Activated T-cell treated with anti-CD3 and anti-CD28 coated beads, Interleukin-2, amount 50 U/mL, for 72 hours (primary cell): Measurements from ENCODE around the gene CELA3B. TPM values are rescaled to one million over a fixed set of nuclear protein-coding genes. Genes with fewer than 3 reads are reported as not detected.
"Not testable (repeated sequence)": the region's sequence is repeated elsewhere in the genome, so short reads cannot be mapped to it uniquely, and the experiment has no call there.

Experiments
- ATAC-seq, 2 donors: fragments of 150-1000 bp; cut with Tn5 transposase; replicated peaks in 1 of 2; 2 replicates each; pipeline ENCODE4 v1.10.0; 2021; ENCODE audit warnings: moderate library complexity in 2 of 2, mild to moderate bottlenecking in 1 of 2
- DNase-seq, 2 donors: peaks; one replicate each; pipeline ENCODE4 v3.0.0; 2021 to 2022; ENCODE audit warnings: mixed read lengths in 1 of 2
- H3K27ac Mint-ChIP-seq: one replicate; pipeline ENCODE4 v1.8.0; 2022; ENCODE audit warnings: mild to moderate bottlenecking, moderate library complexity, mixed read lengths
- H3K27me3 Mint-ChIP-seq: one replicate; pipeline ENCODE4 v1.8.0; 2022; ENCODE audit warnings: low read depth, mixed read lengths
- H3K36me3 Mint-ChIP-seq, 2 donors: one replicate each; pipeline ENCODE4 v1.8.0; 2022; ENCODE audit warnings: mixed read lengths in 2 of 2, mild to moderate bottlenecking in 1 of 2; ENCODE audit not compliant: insufficient read depth in 2 of 2
- H3K4me1 Mint-ChIP-seq: one replicate; pipeline ENCODE4 v1.8.0; 2022; ENCODE audit warnings: low read depth, mixed read lengths
- H3K4me3 Mint-ChIP-seq, 2 donors: one replicate each; pipeline ENCODE4 v1.8.0; 2022; ENCODE audit warnings: mild to moderate bottlenecking in 2 of 2, mixed read lengths in 2 of 2, moderate library complexity in 2 of 2
- H3K9me3 Mint-ChIP-seq, 2 donors: one replicate each; pipeline ENCODE4 v1.8.0; 2022; ENCODE audit warnings: mixed read lengths in 2 of 2
- total RNA-seq, 2 donors: library from RNA; stranded (reverse); gene quantifications; one replicate each; pipeline ENCODE4 v1.2.3, GENCODE V29; 2022

Gene CELA3B
- total RNA-seq, 2 donors from 2014 or later: not detected

- Mint-ChIP-seq H3K36me3 (no peaks in the 10 kb centered on the region), H3K27me3 (no peaks in the 10 kb centered on the region), H3K9me3 (no peaks in the 10 kb centered on the region), H3K27ac (no peak overlapping the region), H3K4me3 (peak overlapping the region; percentile 78 to 85), H3K4me1 (peaks cover 13% of the 10 kb centered on the region)
- ATAC-seq (peak; percentile 85 to 87), DNase-seq (peak; percentile 72 to 74)
Observed at GRCh38 chr1:21937372-21938121, 39.3 kb upstream of the CELA3B start.

GRCh38 chr1:21938732-21939538, 37.9 kb upstream of the CELA3B start:
- Mint-ChIP-seq H3K36me3 (no peaks in the 10 kb centered on the region), H3K4me3 (peak overlapping the region; percentile 11 to 85), H3K9me3 (no peaks in the 10 kb centered on the region), H3K4me1 (peaks cover 10% of the 10 kb centered on the region), H3K27me3 (no peaks in the 10 kb centered on the region), H3K27ac (no peak overlapping the region)
- DNase-seq (no peak), ATAC-seq (no peak)

GRCh38 chr1:21939650-21940374, 37.0 kb upstream of the CELA3B start:
- Mint-ChIP-seq H3K9me3 (no peaks in the 10 kb centered on the region), H3K27me3 (no peaks in the 10 kb centered on the region), H3K36me3 (no peaks in the 10 kb centered on the region)

GRCh38 chr1:21940492-21940891, 36.3 kb upstream of the CELA3B start:
- H3K27ac Mint-ChIP-seq: no peak overlapping the region
- no peaks in the 10 kb centered on the region for H3K36me3 Mint-ChIP-seq
- ATAC-seq (no peak), DNase-seq (no peak)
- no peaks in the 10 kb centered on the region for H3K9me3 Mint-ChIP-seq
- H3K4me3 Mint-ChIP-seq: no peak overlapping the region
- peaks cover 6% of the 10 kb centered on the region for H3K4me1 Mint-ChIP-seq
- H3K27me3 Mint-ChIP-seq: no peaks in the 10 kb centered on the region

More at GRCh38 chr1:21939650-21940374, 37.0 kb upstream of the CELA3B start:
- DNase-seq (no peak), ATAC-seq (no peak)
- Mint-ChIP-seq H3K4me3 (no peak overlapping the region), H3K4me1 (peaks cover 6% of the 10 kb centered on the region), H3K27ac (no peak overlapping the region)

- DNase-seq: no peak
- H3K27me3 Mint-ChIP-seq: no peaks in the 10 kb centered on the region
- H3K36me3 Mint-ChIP-seq: no peaks in the 10 kb centered on the region
Observed at GRCh38 chr1:21941370-21941769, 35.5 kb upstream of the CELA3B start.

GRCh38 chr1:21942464-21942863, 34.4 kb upstream of the CELA3B start:
- ATAC-seq (no peak), DNase-seq (no peak)
- Mint-ChIP-seq H3K36me3 (no peaks in the 10 kb centered on the region), H3K4me3 (no peak overlapping the region), H3K27ac (no peak overlapping the region), H3K4me1 (peaks cover 5% of the 10 kb centered on the region), H3K9me3 (no peaks in the 10 kb centered on the region), H3K27me3 (no peaks in the 10 kb centered on the region)

More at GRCh38 chr1:21941370-21941769, 35.5 kb upstream of the CELA3B start:
- H3K9me3 Mint-ChIP-seq: no peaks in the 10 kb centered on the region
- peaks cover 6% of the 10 kb centered on the region for H3K4me1 Mint-ChIP-seq
- no peak overlapping the region for H3K4me3 Mint-ChIP-seq
- no peak for ATAC-seq
- H3K27ac Mint-ChIP-seq: no peak overlapping the region

GRCh38 chr1:21942959-21943640, 33.7 kb upstream of the CELA3B start:
- not testable (repeated sequence) for ATAC-seq, H3K36me3 Mint-ChIP-seq, H3K4me1 Mint-ChIP-seq, H3K9me3 Mint-ChIP-seq, H3K27me3 Mint-ChIP-seq, H3K4me3 Mint-ChIP-seq, DNase-seq, H3K27ac Mint-ChIP-seq

- no peak for ATAC-seq
- Mint-ChIP-seq H3K4me3 (no peak overlapping the region), H3K27me3 (no peaks in the 10 kb centered on the region), H3K27ac (no peak overlapping the region), H3K4me1 (no peaks in the 10 kb centered on the region), H3K9me3 (no peaks in the 10 kb centered on the region), H3K36me3 (no peaks in the 10 kb centered on the region)
- no peak for DNase-seq
Observed at GRCh38 chr1:21944733-21945073, 32.1 kb upstream of the CELA3B start.

- DNase-seq (no peak), ATAC-seq (no peak)
- Mint-ChIP-seq H3K9me3 (no peaks in the 10 kb centered on the region), H3K27ac (no peak overlapping the region), H3K4me1 (no peaks in the 10 kb centered on the region), H3K36me3 (no peaks in the 10 kb centered on the region), H3K27me3 (no peaks in the 10 kb centered on the region), H3K4me3 (no peak overlapping the region)
Observed at GRCh38 chr1:21946836-21947587, 29.8 kb upstream of the CELA3B start.

GRCh38 chr1:21950734-21951133, 26.1 kb upstream of the CELA3B start:
- no peaks in the 10 kb centered on the region for H3K36me3 Mint-ChIP-seq
- H3K27me3 Mint-ChIP-seq: no peaks in the 10 kb centered on the region
- ATAC-seq (no peak), DNase-seq (no peak)
- H3K4me3 Mint-ChIP-seq: no peak overlapping the region
- no peaks in the 10 kb centered on the region for H3K4me1 Mint-ChIP-seq
- no peak overlapping the region for H3K27ac Mint-ChIP-seq
- no peaks in the 10 kb centered on the region for H3K9me3 Mint-ChIP-seq

GRCh38 chr1:21951226-21951870, 25.5 kb upstream of the CELA3B start:
- Mint-ChIP-seq H3K27me3 (no peaks in the 10 kb centered on the region), H3K36me3 (no peaks in the 10 kb centered on the region), H3K9me3 (no peaks in the 10 kb centered on the region), H3K4me1 (peaks cover 4% of the 10 kb centered on the region), H3K4me3 (no peak overlapping the region), H3K27ac (no peak overlapping the region)
- DNase-seq (no peak), ATAC-seq (no peak)
